Measurements from ENCODE around the gene DIPK1C.

DNA sequence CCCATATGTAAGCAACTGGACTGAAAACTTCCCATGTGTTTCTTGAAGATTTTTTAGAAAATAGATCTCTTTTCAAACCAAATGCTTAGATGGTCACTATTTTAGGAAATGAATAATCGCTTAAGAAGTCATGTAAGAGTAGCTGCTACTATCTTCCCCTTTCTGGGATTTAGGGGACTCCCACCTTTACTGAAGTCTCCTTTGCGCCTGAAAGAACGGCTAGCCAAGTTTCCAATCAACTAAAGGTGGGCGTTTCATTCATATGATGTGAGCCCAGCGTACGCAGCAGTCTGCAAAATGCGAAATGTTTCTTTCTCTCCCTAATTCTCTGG lies 1.1 kb downstream of the DIPK1C start:
- TF ChIP-seq, protein P1, sequence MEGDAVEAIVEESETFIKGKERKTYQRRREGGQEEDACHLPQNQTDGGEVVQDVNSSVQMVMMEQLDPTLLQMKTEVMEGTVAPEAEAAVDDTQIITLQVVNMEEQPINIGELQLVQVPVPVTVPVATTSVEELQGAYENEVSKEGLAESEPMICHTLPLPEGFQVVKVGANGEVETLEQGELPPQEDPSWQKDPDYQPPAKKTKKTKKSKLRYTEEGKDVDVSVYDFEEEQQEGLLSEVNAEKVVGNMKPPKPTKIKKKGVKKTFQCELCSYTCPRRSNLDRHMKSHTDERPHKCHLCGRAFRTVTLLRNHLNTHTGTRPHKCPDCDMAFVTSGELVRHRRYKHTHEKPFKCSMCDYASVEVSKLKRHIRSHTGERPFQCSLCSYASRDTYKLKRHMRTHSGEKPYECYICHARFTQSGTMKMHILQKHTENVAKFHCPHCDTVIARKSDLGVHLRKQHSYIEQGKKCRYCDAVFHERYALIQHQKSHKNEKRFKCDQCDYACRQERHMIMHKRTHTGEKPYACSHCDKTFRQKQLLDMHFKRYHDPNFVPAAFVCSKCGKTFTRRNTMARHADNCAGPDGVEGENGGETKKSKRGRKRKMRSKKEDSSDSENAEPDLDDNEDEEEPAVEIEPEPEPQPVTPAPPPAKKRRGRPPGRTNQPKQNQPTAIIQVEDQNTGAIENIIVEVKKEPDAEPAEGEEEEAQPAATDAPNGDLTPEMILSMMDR (IDR thresholded peaks at IDR 0.05; ENCODE audit: insufficient read depth, low read depth, low read length): no peak
- no peak for TF ChIP-seq EZH2 (IDR thresholded peaks at IDR 0.05; ENCODE audit: insufficient read depth, low read length)

Measured in astrocyte (in vitro differentiated cells and primary cell).